ENCODE data around the gene CXCR4. TPM values are rescaled to one million over a fixed set of nuclear protein-coding genes. Genes with fewer than 3 reads are reported as not detected.

CXCR4 gene
- polyA plus RNA-seq, 1 donor, result 32.8 TPM

DNA sequence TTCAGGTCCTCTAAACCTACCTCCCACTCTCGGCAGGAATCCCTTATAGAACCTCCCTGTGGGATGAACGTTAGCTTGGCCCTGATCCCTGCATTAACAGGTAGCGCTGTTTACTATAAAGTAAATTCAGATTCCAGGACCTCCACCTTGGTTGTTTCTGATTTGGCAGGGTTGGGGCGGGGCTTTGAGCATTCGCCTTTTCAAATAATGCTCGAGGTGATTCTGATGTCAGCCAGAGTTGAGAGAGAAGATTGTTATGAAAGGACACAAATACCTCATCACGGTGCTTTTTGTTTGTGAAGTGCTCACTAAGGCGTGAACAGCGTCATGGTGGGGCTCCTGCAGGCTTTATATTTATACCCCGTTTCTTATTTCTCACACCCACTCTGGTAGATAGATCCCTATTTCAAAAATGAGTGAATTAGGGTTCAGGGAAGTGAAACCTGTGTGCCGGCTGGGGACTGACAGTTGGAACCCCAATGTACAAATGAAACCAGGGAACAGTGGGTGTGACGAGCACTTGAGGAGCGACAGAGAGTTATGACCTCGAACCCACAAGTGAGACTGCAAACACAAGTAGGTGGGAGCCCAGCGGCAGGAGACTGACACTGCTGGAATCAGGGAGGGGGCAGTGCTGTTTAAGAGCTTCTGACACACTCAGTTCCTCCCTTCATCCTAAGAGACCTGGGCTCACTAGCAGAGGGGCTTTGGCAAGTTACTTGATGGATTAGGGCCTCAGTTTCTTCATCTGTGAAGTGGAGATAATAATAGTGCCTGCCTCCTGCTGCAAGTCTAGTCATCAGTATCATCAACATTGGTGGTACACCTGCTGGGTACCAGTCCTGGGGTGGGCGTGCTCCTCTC lies 14.2 kb upstream of the CXCR4 start:
- no peak for DNase-seq (ENCODE audit: low read depth)

DNA sequence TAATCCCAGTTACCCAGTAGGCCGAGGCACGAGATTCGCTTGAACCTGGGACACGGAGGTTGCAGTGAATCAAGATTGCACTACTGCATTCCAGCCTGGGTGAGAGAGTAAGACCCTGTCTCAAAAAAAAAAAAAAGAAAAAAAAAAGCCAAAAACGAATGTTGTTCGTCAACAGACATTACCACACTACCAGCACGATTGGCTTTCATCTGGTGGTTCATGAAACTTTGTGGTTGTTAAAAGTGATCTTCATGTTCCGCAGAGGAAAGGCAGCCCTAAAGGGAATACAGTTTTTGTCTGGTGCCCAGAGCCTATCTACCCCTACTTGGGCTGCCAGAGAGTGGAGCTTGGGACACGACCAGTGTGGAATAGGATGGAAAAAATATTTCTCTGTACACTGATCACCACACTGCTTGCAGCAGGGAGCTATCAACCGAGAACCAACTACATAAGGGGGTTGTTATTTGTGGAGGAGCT lies 13.6 kb upstream of the CXCR4 start:
- DNase-seq (ENCODE audit: low read depth), result no peak

DNA sequence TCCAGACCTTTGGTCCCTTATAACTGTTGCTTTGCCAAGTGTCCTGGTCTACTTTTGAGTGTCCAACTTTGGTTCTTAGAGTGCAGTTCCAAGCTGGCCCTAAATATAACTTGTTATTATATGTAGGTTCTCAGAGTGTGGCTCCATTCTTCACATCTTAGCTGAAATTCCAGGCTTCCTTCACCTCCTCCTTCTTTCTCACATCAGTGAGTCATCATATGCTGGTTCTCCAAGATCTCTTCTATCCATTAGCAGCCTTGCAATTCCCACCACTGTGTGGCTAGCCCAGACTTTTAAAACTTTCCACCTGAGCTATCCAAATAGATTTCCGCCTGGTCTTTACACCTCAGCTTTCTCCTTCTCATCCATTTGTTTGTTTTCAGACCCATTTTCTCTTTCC lies 12.6 kb upstream of the CXCR4 start:
- no peak for DNase-seq (ENCODE audit: low read depth)

DNA sequence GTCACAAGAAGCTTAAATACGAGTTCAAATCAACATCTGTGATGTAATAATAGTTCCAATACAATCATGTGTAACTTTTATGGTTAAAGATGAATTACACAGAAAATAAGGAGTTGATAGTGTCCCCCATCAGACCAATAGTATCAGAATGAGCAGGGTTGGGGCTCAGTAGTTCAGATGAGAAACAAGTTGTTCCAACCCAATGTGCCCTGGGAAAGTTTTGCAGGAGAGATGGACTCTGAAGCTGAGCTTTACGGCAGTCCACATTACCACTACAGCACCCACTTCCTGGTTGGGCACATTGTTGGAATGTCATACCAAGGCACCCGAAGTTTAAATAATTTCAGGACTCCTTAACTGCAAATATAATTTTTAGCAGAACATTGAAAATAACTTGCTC lies 12.1 kb upstream of the CXCR4 start:
- DNase-seq (ENCODE audit: low read depth), result no peak

DNA sequence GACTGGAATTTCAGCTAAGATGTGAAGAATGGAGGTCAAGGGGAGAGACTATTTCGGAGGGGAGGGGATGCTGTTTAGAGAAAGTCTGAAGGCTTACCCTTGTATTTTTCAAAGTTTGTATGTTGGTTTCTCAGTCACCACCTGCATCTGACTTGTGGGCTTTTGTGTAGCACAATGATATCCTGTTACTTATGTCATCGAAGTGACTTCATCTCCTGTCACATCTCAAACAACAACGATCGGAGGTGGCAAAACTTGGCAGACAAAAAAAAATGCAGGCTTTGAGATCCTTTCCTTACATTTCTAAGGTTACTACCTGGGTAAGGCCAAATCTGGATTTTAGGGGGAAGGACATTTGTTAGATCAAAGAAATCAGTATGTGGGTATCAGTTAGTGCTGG lies 11.7 kb upstream of the CXCR4 start:
- no peak for DNase-seq (ENCODE audit: low read depth)

- DNase-seq (ENCODE audit: low read depth), result no peak
Observed at GRCh38 chr2:136128905-136129304, 11.0 kb upstream of the CXCR4 start.

DNA sequence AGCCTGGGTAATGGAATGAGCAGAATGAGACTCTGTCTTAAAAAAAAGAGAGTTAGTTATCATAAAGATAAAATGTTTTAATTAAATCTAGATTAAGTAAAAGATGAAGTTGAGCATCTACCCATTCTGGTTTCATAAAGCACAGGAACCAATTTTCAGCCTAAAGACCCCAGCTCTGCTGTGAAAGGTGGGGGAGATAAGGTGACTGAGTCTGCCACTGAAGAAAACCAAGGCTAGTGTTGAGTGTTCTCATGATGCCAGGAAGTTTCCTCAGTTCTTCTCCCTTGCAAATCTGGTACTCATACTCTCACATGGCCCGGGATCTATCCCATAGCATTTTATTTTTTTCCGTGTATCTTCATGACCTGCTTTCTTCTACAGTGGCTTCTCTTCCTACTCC lies 10.4 kb upstream of the CXCR4 start:
- DNase-seq (ENCODE audit: low read depth), result no peak

- DNase-seq (ENCODE audit: low read depth), result no peak
Observed at GRCh38 chr2:136127356-136127755, 9.4 kb upstream of the CXCR4 start.

GRCh38 chr2:136126421-136126926 lies 8.5 kb upstream of the CXCR4 start:
- DNase-seq (ENCODE audit: low read depth), result no peak

DNA sequence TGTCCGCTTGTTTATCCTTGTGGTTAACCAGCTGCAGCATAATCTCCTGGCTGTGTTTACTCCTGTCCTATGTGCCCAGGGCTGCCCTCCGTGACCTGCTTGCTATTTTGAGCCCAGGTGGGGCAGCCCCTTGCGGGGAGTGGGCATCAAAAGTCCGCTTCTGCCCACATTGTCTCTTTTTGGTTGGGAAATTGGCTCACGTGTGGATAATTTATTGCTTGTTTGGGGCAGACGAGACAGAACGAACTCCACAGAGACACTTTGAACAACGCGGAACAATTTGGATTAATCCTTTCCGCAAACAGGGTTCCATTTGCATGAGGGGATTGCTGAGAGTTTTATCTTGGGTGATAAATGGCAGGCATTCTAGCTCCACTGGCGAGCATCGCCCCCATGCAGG lies 8.1 kb upstream of the CXCR4 start:
- no peak for DNase-seq (ENCODE audit: low read depth)

DNA sequence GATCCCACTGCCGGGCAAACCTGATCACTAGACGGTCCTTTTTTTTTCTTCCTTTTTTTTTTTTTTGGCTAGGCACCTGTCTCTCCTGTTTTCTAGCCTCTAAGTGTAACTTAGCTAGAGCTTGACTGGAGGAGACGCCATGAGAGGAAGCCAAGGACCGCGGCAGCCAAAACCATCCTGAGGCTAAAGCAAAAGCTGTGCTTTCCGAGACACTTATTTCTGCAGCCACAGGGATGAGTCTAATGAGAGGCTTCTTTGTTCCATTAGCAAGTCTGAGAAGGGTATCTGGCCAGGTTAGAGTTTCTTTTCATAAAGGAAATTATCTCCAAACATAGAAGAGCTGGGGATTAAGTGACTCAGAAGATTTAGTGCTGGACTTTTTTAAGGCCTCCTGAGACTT lies 7.3 kb upstream of the CXCR4 start:
- DNase-seq (ENCODE audit: low read depth), result no peak

GRCh38 chr2:136124805-136125204 lies 6.9 kb upstream of the CXCR4 start:
- no peak for DNase-seq (ENCODE audit: low read depth)

DNA sequence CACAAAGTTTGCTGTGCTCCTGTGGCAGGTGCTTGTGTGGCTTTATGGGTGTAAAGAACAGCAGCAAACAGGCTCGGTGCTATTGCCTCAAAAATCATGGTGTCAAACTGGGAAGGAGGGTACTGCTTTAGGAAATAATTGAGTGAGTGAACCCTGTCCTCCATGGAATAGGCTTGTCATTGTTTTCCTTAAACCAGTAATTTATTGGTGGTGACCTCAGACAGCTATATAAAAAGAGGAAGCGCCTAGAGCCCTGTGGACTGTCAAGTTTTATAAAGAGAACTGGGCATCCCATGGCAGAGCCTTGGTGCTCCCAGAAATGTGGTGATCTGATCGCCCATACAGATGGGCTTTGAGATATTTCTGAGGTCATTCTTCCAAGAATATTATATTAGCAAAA lies 4.7 kb upstream of the CXCR4 start:
- no peak for DNase-seq (ENCODE audit: low read depth)

DNA sequence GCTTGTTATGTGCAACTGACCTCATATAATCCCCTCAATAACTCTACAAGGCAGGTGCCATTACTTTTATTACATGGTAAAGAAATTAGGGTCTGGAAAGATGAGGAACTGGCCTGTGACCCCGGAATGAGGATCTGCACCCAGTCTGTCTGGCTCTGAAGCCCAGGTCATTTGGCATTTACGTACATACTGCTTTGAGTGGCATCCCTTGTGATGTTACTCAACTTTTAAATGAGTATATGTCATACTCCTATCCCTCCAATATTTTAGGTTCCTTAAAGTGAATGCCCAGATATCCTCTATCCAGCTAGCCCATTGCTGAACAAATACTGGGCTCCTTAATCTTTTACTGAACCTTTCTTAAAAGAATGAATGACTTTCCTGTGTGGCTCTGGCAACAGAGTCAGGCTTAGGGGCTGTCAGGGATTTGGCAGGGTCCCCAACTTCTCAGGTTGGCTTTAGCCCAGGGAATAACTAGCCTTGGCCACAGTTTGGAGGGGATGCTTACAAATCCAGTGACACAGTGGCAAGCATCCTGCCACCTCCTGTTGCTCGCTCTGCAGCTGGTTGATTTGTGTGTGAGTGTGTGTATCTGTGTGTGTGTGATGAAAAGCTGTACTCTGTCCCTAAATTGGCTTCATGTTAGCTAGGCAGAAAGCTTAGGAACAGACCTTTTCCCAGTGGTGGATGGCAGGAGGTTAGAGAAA lies 3.4 kb upstream of the CXCR4 start:
- no peak for DNase-seq (ENCODE audit: low read depth)

GRCh38 chr2:136119717-136120675 lies 2.0 kb upstream of the CXCR4 start:
- no peak for DNase-seq (ENCODE audit: low read depth)

GRCh38 chr2:136118819-136119716 lies 1.1 kb upstream of the CXCR4 start:
- DNase-seq (ENCODE audit: low read depth), result no peak

- no peak for DNase-seq (ENCODE audit: low read depth)
Observed at GRCh38 chr2:136117391-136117841, 533 bp downstream of the CXCR4 start.

- no peak for DNase-seq (ENCODE audit: low read depth)
Observed at GRCh38 chr2:136116813-136117390, 1.0 kb downstream of the CXCR4 start.

DNA sequence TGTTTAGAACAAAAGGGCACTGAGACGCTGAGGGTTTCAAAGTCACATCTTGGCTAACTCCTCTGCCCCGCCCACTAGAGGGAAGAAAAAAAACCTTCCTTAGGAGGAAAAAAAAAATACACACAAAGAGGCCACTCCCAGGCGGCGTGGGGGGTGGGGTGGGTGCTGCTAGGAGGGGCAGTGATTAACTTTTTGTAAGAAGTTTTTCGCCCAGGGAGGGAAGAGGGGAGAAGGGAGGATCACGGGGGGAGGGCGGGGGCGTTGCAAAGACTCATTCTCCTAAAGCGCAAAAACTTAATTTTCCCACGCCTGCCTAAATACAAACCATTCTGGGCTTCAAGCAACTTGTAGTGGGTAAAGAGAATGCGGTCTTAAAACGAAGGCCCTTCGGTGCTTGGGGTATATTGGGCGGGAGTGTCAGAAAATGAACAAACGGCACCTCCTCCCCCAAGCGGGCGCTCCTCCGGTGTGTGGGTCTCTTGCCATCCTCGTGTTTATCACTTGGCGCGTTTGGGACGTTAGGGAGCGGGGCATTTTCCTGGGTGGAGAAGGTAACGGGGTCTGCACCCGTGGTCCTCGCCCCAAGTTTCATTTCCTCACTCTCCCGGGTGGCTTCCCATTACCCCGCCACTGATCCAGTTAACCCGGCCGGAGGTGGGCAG lies 1.7 kb downstream of the CXCR4 start:
- no peak for DNase-seq (ENCODE audit: low read depth)
